GM19099 (cell line): ENCODE results near the gene RPS3.

Source experiments
- POLR2A ChIP-seq: IDR thresholded peaks from 3 replicates; pipeline ENCODE4 v1.6.1; 2011; ENCODE audit warnings: low read depth; ENCODE audit not compliant: insufficient read length; ENCODE audit errors: extremely low read depth

RPS3 gene

DNA sequence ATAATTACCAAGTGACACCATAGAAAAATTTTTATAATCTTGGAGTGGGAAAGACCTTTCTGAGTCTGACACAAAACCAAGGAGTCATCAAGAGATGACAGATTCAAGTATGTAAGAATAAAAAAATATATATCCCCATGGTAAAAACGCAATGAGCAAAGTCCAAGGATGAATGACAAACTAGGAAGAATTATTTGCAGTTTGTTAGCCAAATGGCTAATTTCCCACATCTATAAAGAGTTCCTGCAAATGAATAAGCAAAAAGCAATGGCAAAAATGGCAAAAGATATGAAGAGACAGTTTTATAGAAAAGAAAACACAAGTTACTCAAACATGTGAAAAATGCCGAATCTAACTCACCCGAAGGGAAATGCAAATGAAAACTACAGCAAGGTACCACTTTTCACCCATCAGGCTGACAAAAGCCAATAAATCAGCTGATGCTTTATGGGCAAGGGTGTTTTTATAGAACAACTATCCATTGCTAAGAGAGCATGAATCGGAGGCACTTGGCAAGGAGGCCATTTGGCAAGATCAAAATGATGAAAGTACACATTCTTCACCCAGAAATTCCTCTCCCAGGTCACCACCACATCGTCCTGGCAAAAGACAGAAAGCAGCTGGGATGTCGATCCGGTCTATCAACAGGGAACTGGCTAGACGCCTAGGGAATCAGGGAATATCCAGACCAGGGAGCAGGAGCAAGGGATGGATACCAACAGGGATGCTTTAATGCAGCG, 54.8 kb downstream of the RPS3 start:
- no peak for TF ChIP-seq POLR2A

DNA sequence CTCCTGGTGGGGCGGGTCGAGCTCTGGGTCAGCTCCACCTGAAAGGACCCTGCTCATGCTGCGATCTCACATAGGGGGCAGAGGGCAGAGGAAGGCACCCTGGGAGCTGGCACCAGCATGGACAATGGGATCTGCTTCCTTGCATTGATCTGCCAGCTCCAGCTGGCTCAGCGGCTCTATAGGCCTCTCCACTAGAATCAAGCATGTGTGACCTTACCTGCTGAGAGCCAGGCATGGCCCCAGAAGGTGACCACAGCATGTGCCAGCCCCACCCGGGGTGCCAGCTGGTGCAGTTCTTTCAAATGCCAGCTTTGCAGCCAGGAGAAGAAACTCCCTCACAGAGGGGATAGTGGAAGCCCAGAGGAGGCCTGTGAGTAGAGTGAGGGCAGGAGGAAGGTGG, 55.7 kb downstream of the RPS3 start:
- no peak for TF ChIP-seq POLR2A
